ENCODE results near the gene NAXD. TPM values are rescaled to one million over a fixed set of nuclear protein-coding genes. Genes with fewer than 3 reads are reported as not detected.

The NAXD gene
- total and polyA plus RNA-seq, 10 of the 15 experiments (the other 5 are each of a cell fraction or from before 2014, with no cell fraction given): 1.5 to 36.2 (median 23.8) TPM

DNA sequence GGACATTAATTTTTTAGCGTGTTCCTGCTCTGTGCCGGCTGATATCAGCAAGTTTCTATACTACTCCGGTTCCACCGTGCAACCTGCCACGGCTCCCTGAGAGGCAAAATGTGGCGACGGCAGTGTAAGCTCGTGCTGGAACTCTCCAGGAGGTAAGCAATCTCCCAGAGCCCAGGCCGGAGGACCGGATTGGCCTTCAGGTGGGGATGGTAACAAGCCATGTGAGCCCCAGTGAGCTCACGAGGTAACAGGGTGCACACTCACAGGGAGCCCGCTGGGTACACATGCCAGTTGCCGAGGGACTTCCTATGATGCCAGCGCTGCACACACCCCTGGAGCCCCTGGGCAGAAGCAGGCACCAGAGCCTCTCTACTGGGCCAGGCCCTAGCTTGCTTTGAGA is 38.5 kb downstream of the NAXD start (continued):
- TF ChIP-seq, protein P1, sequence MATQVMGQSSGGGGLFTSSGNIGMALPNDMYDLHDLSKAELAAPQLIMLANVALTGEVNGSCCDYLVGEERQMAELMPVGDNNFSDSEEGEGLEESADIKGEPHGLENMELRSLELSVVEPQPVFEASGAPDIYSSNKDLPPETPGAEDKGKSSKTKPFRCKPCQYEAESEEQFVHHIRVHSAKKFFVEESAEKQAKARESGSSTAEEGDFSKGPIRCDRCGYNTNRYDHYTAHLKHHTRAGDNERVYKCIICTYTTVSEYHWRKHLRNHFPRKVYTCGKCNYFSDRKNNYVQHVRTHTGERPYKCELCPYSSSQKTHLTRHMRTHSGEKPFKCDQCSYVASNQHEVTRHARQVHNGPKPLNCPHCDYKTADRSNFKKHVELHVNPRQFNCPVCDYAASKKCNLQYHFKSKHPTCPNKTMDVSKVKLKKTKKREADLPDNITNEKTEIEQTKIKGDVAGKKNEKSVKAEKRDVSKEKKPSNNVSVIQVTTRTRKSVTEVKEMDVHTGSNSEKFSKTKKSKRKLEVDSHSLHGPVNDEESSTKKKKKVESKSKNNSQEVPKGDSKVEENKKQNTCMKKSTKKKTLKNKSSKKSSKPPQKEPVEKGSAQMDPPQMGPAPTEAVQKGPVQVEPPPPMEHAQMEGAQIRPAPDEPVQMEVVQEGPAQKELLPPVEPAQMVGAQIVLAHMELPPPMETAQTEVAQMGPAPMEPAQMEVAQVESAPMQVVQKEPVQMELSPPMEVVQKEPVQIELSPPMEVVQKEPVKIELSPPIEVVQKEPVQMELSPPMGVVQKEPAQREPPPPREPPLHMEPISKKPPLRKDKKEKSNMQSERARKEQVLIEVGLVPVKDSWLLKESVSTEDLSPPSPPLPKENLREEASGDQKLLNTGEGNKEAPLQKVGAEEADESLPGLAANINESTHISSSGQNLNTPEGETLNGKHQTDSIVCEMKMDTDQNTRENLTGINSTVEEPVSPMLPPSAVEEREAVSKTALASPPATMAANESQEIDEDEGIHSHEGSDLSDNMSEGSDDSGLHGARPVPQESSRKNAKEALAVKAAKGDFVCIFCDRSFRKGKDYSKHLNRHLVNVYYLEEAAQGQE (IDR thresholded peaks at IDR 0.05; ENCODE audit: low read depth, low read length): no peak

DNA sequence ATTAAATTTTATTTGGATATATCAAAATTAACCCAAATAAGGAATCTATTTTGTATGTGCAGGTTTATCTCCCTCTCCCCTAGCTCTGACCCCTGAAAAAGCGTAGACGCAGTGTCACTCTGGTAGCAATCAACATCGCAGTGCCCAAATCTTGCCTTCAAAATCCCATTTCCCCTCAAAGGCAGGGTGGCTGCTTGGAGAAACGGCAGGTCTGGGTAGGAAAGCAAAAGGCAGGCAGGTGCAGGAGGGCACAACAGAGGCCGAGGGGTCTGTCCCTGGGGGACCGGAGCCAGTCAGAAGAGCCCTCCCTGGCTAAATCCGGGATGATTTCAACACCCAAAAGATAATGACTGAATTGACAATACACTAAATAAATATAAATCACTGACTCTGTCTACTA is 41.9 kb downstream of the NAXD start:
- ATAC-seq: no peak
- Histone ChIP-seq H3K4me1 (ENCODE audit: control insufficient read depth, insufficient read depth, low read length) (peaks cover 27% of the 10 kb centered on the region), H3K4me2 (ENCODE audit: control insufficient read depth, insufficient read depth) (no peak overlapping the region), H3K27me3 (replicated peaks in 1 of 2; ENCODE audit: control insufficient read depth in 2 of 2, insufficient read depth in 2 of 2, low read length in 1 of 2) (no peaks in the 10 kb centered on the region), H3K4me3 (no peak overlapping the region), H3K27ac (ENCODE audit: control insufficient read depth, insufficient read depth) (0 out of 2 replicates have a peak overlapping the region, but pooled peaks have one; percentile 3), H3K79me2 (ENCODE audit: control insufficient read depth, insufficient read depth, low read length) (peaks cover 2% of the 10 kb centered on the region), H2AFZ (ENCODE audit: control insufficient read depth, low read depth, low read length) (no peak overlapping the region), H4K20me1 (ENCODE audit: control insufficient read depth, insufficient read depth) (no peaks in the 10 kb centered on the region), H3K9ac (ENCODE audit: control insufficient read depth, insufficient read depth, low read length) (no peak overlapping the region), H3K9me3 (replicated peaks; ENCODE audit: control insufficient read depth, insufficient read depth, low read length) (no peaks in the 10 kb centered on the region; the same call in 2 of the 3 replicates), H3K36me3 (ENCODE audit: control insufficient read depth in 2 of 2, insufficient read depth in 2 of 2, low read length in 1 of 2) (peaks cover 9 to 10% of the 10 kb centered on the region in 2 experiments)
- SMC1A ChIA-PET (ENCODE audit: uncharacterized antibody, unreplicated experiment): interaction anchor here (0.7 to 1.1 kb wide), 3 partner anchors 20 to 62 kb away, joined by 3 to 4 read pairs (median 4); no protein-coding TSS in a partner anchor
- no TSS peak for BruUV-seq (replicated peaks)
- RAD21 ChIA-PET (ENCODE audit: unreplicated experiment): interaction anchor here (0.5 to 1.6 kb wide), 3 partner anchors 19 to 418 kb away, joined by 3 to 6 read pairs (median 3); no protein-coding TSS in a partner anchor
- in situ Hi-C loops (cut with MboI): no loop called here
- FAIRE-seq: no peak
- CTCF ChIA-PET: interaction anchor here (0.6 to 1.1 kb wide), 4 partner anchors 12 to 150 kb away, joined by 3 read pairs; no protein-coding TSS in a partner anchor
- POLR2A ChIA-PET: interaction anchor here (1.2 to 1.5 kb wide), 2 partner anchors 19 to 48 kb away, joined by 3 read pairs; partner anchors contain the start of gene CARS2
- no peak for DNase-seq (ENCODE audit: low read depth, low spot score)
- 98% methylated on average over 7 of the region's 7 CpGs for WGBS (ENCODE audit: insufficient coverage, insufficient replicate concordance, low lambda C conversion rate, missing lambda C conversion rate)
- intact Hi-C loops (cut with micrococcal nuclease; ENCODE audit: unreplicated experiment): no loop called here
- no peak for TF ChIP-seq BHLHE40 (IDR thresholded peaks at IDR 0.05; ENCODE audit: borderline replicate concordance in 1 of 2, low read depth in 2 of 2, low read length in 1 of 2)
- TF ChIP-seq, protein P2, sequence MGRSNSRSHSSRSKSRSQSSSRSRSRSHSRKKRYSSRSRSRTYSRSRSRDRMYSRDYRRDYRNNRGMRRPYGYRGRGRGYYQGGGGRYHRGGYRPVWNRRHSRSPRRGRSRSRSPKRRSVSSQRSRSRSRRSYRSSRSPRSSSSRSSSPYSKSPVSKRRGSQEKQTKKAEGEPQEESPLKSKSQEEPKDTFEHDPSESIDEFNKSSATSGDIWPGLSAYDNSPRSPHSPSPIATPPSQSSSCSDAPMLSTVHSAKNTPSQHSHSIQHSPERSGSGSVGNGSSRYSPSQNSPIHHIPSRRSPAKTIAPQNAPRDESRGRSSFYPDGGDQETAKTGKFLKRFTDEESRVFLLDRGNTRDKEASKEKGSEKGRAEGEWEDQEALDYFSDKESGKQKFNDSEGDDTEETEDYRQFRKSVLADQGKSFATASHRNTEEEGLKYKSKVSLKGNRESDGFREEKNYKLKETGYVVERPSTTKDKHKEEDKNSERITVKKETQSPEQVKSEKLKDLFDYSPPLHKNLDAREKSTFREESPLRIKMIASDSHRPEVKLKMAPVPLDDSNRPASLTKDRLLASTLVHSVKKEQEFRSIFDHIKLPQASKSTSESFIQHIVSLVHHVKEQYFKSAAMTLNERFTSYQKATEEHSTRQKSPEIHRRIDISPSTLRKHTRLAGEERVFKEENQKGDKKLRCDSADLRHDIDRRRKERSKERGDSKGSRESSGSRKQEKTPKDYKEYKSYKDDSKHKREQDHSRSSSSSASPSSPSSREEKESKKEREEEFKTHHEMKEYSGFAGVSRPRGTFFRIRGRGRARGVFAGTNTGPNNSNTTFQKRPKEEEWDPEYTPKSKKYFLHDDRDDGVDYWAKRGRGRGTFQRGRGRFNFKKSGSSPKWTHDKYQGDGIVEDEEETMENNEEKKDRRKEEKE (IDR thresholded peaks at IDR 0.05): no peak
- no peak for TF ChIP-seq RAD21 (IDR thresholded peaks at IDR 0.05; ENCODE audit: insufficient read depth, low read depth, low read length)
- no peak for TF ChIP-seq POLR2AphosphoS5 (IDR thresholded peaks at IDR 0.05; ENCODE audit: low read length)
- TF ChIP-seq RB1 (IDR thresholded peaks at IDR 0.05; ENCODE audit: borderline replicate concordance): no peak
- TF ChIP-seq, protein P3, sequence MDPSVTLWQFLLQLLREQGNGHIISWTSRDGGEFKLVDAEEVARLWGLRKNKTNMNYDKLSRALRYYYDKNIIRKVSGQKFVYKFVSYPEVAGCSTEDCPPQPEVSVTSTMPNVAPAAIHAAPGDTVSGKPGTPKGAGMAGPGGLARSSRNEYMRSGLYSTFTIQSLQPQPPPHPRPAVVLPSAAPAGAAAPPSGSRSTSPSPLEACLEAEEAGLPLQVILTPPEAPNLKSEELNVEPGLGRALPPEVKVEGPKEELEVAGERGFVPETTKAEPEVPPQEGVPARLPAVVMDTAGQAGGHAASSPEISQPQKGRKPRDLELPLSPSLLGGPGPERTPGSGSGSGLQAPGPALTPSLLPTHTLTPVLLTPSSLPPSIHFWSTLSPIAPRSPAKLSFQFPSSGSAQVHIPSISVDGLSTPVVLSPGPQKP (IDR thresholded peaks at IDR 0.05; ENCODE audit: low read depth, low read length): no peak
- no peak for TF ChIP-seq CHD2 (IDR thresholded peaks at IDR 0.05; ENCODE audit: borderline replicate concordance, low read depth, low read length)
- no peak for TF ChIP-seq KDM1A (IDR thresholded peaks at IDR 0.05; ENCODE audit: borderline replicate concordance)
- TF ChIP-seq, protein P4, sequence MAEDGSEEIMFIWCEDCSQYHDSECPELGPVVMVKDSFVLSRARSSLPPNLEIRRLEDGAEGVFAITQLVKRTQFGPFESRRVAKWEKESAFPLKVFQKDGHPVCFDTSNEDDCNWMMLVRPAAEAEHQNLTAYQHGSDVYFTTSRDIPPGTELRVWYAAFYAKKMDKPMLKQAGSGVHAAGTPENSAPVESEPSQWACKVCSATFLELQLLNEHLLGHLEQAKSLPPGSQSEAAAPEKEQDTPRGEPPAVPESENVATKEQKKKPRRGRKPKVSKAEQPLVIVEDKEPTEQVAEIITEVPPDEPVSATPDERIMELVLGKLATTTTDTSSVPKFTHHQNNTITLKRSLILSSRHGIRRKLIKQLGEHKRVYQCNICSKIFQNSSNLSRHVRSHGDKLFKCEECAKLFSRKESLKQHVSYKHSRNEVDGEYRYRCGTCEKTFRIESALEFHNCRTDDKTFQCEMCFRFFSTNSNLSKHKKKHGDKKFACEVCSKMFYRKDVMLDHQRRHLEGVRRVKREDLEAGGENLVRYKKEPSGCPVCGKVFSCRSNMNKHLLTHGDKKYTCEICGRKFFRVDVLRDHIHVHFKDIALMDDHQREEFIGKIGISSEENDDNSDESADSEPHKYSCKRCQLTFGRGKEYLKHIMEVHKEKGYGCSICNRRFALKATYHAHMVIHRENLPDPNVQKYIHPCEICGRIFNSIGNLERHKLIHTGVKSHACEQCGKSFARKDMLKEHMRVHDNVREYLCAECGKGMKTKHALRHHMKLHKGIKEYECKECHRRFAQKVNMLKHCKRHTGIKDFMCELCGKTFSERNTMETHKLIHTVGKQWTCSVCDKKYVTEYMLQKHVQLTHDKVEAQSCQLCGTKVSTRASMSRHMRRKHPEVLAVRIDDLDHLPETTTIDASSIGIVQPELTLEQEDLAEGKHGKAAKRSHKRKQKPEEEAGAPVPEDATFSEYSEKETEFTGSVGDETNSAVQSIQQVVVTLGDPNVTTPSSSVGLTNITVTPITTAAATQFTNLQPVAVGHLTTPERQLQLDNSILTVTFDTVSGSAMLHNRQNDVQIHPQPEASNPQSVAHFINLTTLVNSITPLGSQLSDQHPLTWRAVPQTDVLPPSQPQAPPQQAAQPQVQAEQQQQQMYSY (CRISPR knock-in tag; IDR thresholded peaks at IDR 0.05): no peak
